ENCODE results near the gene DCC. TPM values are rescaled to one million over a fixed set of nuclear protein-coding genes. Genes with fewer than 3 reads are reported as not detected.

Gene DCC
- total and polyA plus RNA-seq, 2 of the 8 experiments (the other 6 are each of a cell fraction or from before 2014, with no cell fraction given) = 0.14 to 1.4 TPM

DNA sequence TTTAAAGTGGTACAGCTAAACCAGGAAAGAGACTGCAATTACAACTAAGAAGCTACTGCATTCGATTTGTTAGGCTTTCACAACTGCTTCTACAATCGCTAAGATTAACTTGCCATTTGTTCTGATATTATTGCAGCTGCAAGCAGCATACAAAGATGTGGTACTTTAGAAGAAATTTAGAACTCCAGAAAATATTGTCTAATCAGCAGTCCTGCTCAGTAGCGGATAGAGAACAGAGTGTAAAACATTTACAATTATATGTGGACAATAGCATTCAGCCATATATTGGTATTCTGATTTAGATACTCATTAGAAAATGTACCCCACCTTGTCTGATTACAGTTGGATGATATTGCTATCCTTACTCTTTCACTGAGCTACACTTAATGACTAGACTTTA lies 265.3 kb downstream of the DCC start:
- TF ChIP-seq KDM4A (IDR thresholded peaks at IDR 0.05; ENCODE audit: low read depth, low read length, severe bottlenecking) (no peak), SIN3A (conservative IDR thresholded peaks at IDR 0.05 in 1 of 2, IDR thresholded peaks at IDR 0.05 in 1 of 2; ENCODE audit: low read depth in 1 of 2, low read length in 2 of 2) (no peak), CREB1 (IDR thresholded peaks at IDR 0.05) (no peak)
- DNase-seq (ENCODE audit: low read depth in 1 of 2, low spot score in 2 of 2) = no peak
- Histone ChIP-seq H3K4me3 (ENCODE audit: extremely low read depth in 1 of 4, insufficient read depth in 2 of 4, low read depth in 3 of 4, low read length in 4 of 4) (no peak overlapping the region), H3K14ac (ENCODE audit: insufficient read length) (no peak overlapping the region), H2AFZ (ENCODE audit: low read length) (no peak overlapping the region), H3K4me2 (ENCODE audit: insufficient read depth in 1 of 2, low read depth in 2 of 2, low read length in 2 of 2) (no peak overlapping the region), H4K8ac (ENCODE audit: extremely low read depth, insufficient read depth, low read length) (no peak overlapping the region), H3K23me2 (ENCODE audit: low read depth, low read length) (no peaks in the 10 kb centered on the region), H4K5ac (ENCODE audit: insufficient read length, low read depth, low read length) (no peak overlapping the region), H2BK5ac (ENCODE audit: low read depth, low read length) (no peak overlapping the region), H3K9me3 (ENCODE audit: insufficient read depth in 2 of 2, low read depth in 1 of 2, low read length in 1 of 2) (no peaks in the 10 kb centered on the region), H2BK12ac (ENCODE audit: low read depth, low read length) (no peak overlapping the region), H3K36me3 (ENCODE audit: control insufficient read depth in 2 of 4, insufficient read depth in 4 of 4, low read length in 3 of 4) (no peaks in the 10 kb centered on the region), H3K27me3 (replicated peaks in 1 of 4; ENCODE audit: control insufficient read depth in 3 of 4, extremely low read depth in 1 of 4, insufficient read depth in 3 of 4, low read length in 3 of 4) (no peaks in the 10 kb centered on the region), H2BK15ac (ENCODE audit: low read length) (no peak overlapping the region), H3K56ac (replicated peaks; ENCODE audit: insufficient read length, low read depth, low read length) (no peak overlapping the region), H3K4ac (replicated peaks; ENCODE audit: insufficient read length, low read depth, low read length) (no peak overlapping the region), H3K79me1 (ENCODE audit: low read depth, low read length) (no peaks in the 10 kb centered on the region), H3K4me1 (replicated peaks in 1 of 4; ENCODE audit: control insufficient read depth in 3 of 4, insufficient read depth in 4 of 4, low read length in 3 of 4) (no peaks in the 10 kb centered on the region; a peak in 1 of 7 replicates), H2BK20ac (ENCODE audit: low read length) (no peak overlapping the region), H3K18ac (ENCODE audit: extremely low read depth, low read length) (no peak overlapping the region), H4K91ac (replicated peaks; ENCODE audit: insufficient read length, low read length) (no peak overlapping the region), H4K20me1 (replicated peaks in 1 of 2; ENCODE audit: control insufficient read depth in 1 of 2, insufficient read depth in 2 of 2, low read length in 2 of 2) (no peaks in the 10 kb centered on the region), H3K27ac (ENCODE audit: low read depth, low read length) (no peak overlapping the region), H2AK5ac (ENCODE audit: low read depth, low read length) (no peak overlapping the region), H3K23ac (ENCODE audit: insufficient read length) (no peak overlapping the region), H3K79me2 (ENCODE audit: control insufficient read depth in 1 of 2, insufficient read depth in 2 of 2, low read length in 2 of 2) (no peaks in the 10 kb centered on the region), H2BK120ac (replicated peaks; ENCODE audit: low read depth, low read length) (no peak overlapping the region), H3K9ac (replicated peaks in 1 of 4; ENCODE audit: extremely low read depth in 1 of 4, low read depth in 3 of 4, low read length in 3 of 4) (no peak overlapping the region)
- no peak for FAIRE-seq
- WGBS, 2 experiments (ENCODE audit: extremely low coverage in 1 of 2, insufficient coverage in 1 of 2, insufficient read length in 1 of 2, insufficient replicate concordance in 2 of 2, low coverage in 1 of 2, low lambda C conversion rate in 2 of 2, missing lambda C conversion rate in 1 of 2) = 89% methylated on average over 3 of the region's 3 CpGs; no CpG with 5 or more reads in 1 of the 2 experiments
- POLR2A ChIA-PET (ENCODE audit: partially characterized antibody) = no interaction called here
- CTCF ChIA-PET (ENCODE audit: partially characterized antibody) = interaction anchor here (1.2 to 1.6 kb wide), 5 partner anchors 10 to 31 kb away, joined by 3 to 4 read pairs (median 3); no protein-coding TSS in a partner anchor

Measured in H1 (cell line).